H9 (cell line): Measurements from ENCODE around the gene CTIF. TPM values are rescaled to one million over a fixed set of nuclear protein-coding genes. Genes with fewer than 3 reads are reported as not detected.
A peak's percentile ranks its signal among the peaks of the same experiment; 100 is the strongest.

ENCODE experiments used
- DNase-seq: peaks from one replicate; pipeline ENCODE4 v3.0.0-alpha.2; 2017
- H2AFZ ChIP-seq: one replicate; pipeline ENCODE4 v1.6.1; 2013; ENCODE audit warnings: mild to moderate bottlenecking, low read length, control low read depth, moderate library complexity
- H2AK5ac ChIP-seq: 2 replicates; pipeline ENCODE4 v1.6.1; 2013; ENCODE audit warnings: low read length, control low read depth, mixed read lengths; ENCODE audit not compliant: insufficient read length
- H2BK120ac ChIP-seq: one replicate; pipeline ENCODE4 v1.6.1; 2013; ENCODE audit warnings: low read depth, mild to moderate bottlenecking, low read length, control low read depth, inconsistent platforms; ENCODE audit not compliant: poor library complexity, severe bottlenecking
- H2BK12ac ChIP-seq: 2 replicates; pipeline ENCODE4 v1.6.1; 2013; ENCODE audit warnings: low read length, control low read depth, mixed read lengths, low read depth; ENCODE audit not compliant: insufficient read length
- H2BK15ac ChIP-seq: 2 replicates; pipeline ENCODE4 v1.6.1; 2013; ENCODE audit warnings: low read depth, low read length, control low read depth
- H2BK20ac ChIP-seq: one replicate; pipeline ENCODE4 v1.6.1; 2013; ENCODE audit warnings: low read depth, mild to moderate bottlenecking, low read length, control low read depth, inconsistent platforms; ENCODE audit not compliant: poor library complexity, severe bottlenecking
- H2BK5ac ChIP-seq: 2 replicates; pipeline ENCODE4 v1.6.1; 2013; ENCODE audit warnings: low read length, control low read depth, mixed read lengths; ENCODE audit not compliant: insufficient read length
- H3K14ac ChIP-seq: 2 replicates; pipeline ENCODE4 v1.6.1; 2013; ENCODE audit warnings: low read length, control low read depth; ENCODE audit not compliant: insufficient read depth
- H3K18ac ChIP-seq: 2 replicates; pipeline ENCODE4 v1.6.1; 2013; ENCODE audit warnings: low read depth, mild to moderate bottlenecking, mixed read lengths, low read length, control low read depth; ENCODE audit not compliant: insufficient read length
- H3K23ac ChIP-seq: 2 replicates; pipeline ENCODE4 v1.6.1; 2013; ENCODE audit warnings: low read length, control low read depth, mixed read lengths, low read depth; ENCODE audit not compliant: insufficient read length
- H3K23me2 ChIP-seq: 2 replicates; pipeline ENCODE4 v1.6.1; 2013; ENCODE audit warnings: low read depth, mild to moderate bottlenecking, mixed read lengths, low read length, control low read depth; ENCODE audit not compliant: insufficient read length, poor library complexity, severe bottlenecking
- H3K27ac ChIP-seq: 2 replicates; pipeline ENCODE4 v1.5.1; 2013; ENCODE audit warnings: low read length, control low read depth, mixed read lengths, low read depth; ENCODE audit not compliant: insufficient read length
- H3K27me3 ChIP-seq: 2 replicates; pipeline ENCODE4 v1.6.1; 2013; ENCODE audit warnings: low read length, control low read depth, inconsistent platforms; ENCODE audit not compliant: insufficient read depth
- H3K4ac ChIP-seq: 2 replicates; pipeline ENCODE4 v1.6.1; 2013; ENCODE audit warnings: low read depth, mild to moderate bottlenecking, control low read depth, inconsistent platforms, low read length, moderate library complexity
- H3K4me1 ChIP-seq: 2 replicates; pipeline ENCODE4 v1.6.1; 2013; ENCODE audit warnings: low read length, control low read depth, inconsistent platforms; ENCODE audit not compliant: insufficient read depth
- H3K4me2 ChIP-seq: 2 replicates; pipeline ENCODE4 v1.6.1; 2013; ENCODE audit warnings: low read length, control low read depth, mixed read lengths; ENCODE audit not compliant: insufficient read length, insufficient read depth
- H3K56ac ChIP-seq: 2 replicates; pipeline ENCODE4 v1.6.1; 2013; ENCODE audit warnings: low read depth, mild to moderate bottlenecking, mixed read lengths, low read length, control low read depth; ENCODE audit not compliant: insufficient read length
- H3K79me1 ChIP-seq: 2 replicates; pipeline ENCODE4 v1.6.1; 2013; ENCODE audit warnings: low read depth, mild to moderate bottlenecking, moderate library complexity, low read length, control low read depth, inconsistent platforms; ENCODE audit not compliant: insufficient read depth, poor library complexity, severe bottlenecking
- H3K79me2 ChIP-seq: 2 replicates; pipeline ENCODE4 v1.6.1; 2013; ENCODE audit warnings: low read length, control low read depth, inconsistent platforms; ENCODE audit not compliant: insufficient read depth
- H3K9ac ChIP-seq: 2 replicates; pipeline ENCODE4 v1.6.1; 2013; ENCODE audit warnings: low read length, control low read depth, mixed read lengths; ENCODE audit not compliant: insufficient read length; ENCODE audit errors: extremely low read depth
- H3K9me3 ChIP-seq: one replicate; pipeline ENCODE4 v1.6.1; 2013; ENCODE audit warnings: low read depth, low read length, inconsistent platforms; ENCODE audit not compliant: control insufficient read depth
- H3T11ph ChIP-seq: one replicate; pipeline ENCODE4 v1.6.1; 2013; ENCODE audit warnings: mild to moderate bottlenecking, low read length, control low read depth, inconsistent platforms
- H4K20me1 ChIP-seq: one replicate; pipeline ENCODE4 v1.6.1; 2013; ENCODE audit not compliant: control insufficient read depth, insufficient read length, insufficient read depth
- H4K5ac ChIP-seq: 2 replicates; pipeline ENCODE4 v1.6.1; 2013; ENCODE audit warnings: low read depth, mild to moderate bottlenecking, mixed read lengths, low read length, control low read depth; ENCODE audit not compliant: insufficient read length
- H4K8ac ChIP-seq: replicated peaks from 2 replicates; pipeline ENCODE4 v1.6.1; 2013; ENCODE audit warnings: low read length, control low read depth, mixed read lengths, low read depth; ENCODE audit not compliant: insufficient read length
- H4K91ac ChIP-seq: 2 replicates; pipeline ENCODE4 v1.6.1; 2013; ENCODE audit warnings: low read depth, mild to moderate bottlenecking, moderate library complexity, mixed read lengths, low read length, control low read depth; ENCODE audit not compliant: insufficient read length
- H3K27ac Mint-ChIP-seq, 3 experiments: 2 replicates in 2 of 3; 3 replicates in 1 of 3; pipeline ENCODE4 v1.8.0; 2020 to 2021; ENCODE audit warnings: mixed read lengths in 3 of 3, mild to moderate bottlenecking in 1 of 3, moderate library complexity in 1 of 3
- H3K27me3 Mint-ChIP-seq: 2 replicates; pipeline ENCODE4 v1.8.0; 2021; ENCODE audit warnings: low read depth, mild to moderate bottlenecking, moderate library complexity, mixed read lengths
- H3K36me3 Mint-ChIP-seq, 3 experiments: 2 replicates in 2 of 3; 3 replicates in 1 of 3; pipeline ENCODE4 v1.8.0; 2020 to 2021; ENCODE audit warnings: low read depth in 3 of 3, mixed read lengths in 3 of 3; ENCODE audit not compliant: insufficient read depth in 1 of 3
- H3K4me1 Mint-ChIP-seq, 2 experiments: 2 replicates each; pipeline ENCODE4 v1.8.0; 2020; ENCODE audit warnings: mixed read lengths in 2 of 2
- H3K4me3 Mint-ChIP-seq, 2 experiments: 2 replicates in 1 of 2; 3 replicates in 1 of 2; pipeline ENCODE4 v1.8.0; 2020 to 2021; ENCODE audit warnings: mild to moderate bottlenecking in 2 of 2, mixed read lengths in 2 of 2, moderate library complexity in 1 of 2
- H3K9me3 Mint-ChIP-seq, 2 experiments: 2 replicates in 1 of 2; 3 replicates in 1 of 2; pipeline ENCODE4 v1.8.0; 2020; ENCODE audit warnings: mild to moderate bottlenecking in 2 of 2, mixed read lengths in 2 of 2, moderate library complexity in 1 of 2
- WGBS: extraction: QIAGEN DNeasy Blood & Tissue Kit; methylation state at CpG from one replicate; pipeline ENCODE4 v1.1.7; 2013; ENCODE audit warnings: missing lambda C conversion rate, low lambda C conversion rate, mixed read lengths; ENCODE audit not compliant: insufficient read length; ENCODE audit errors: extremely low coverage; 5-methylcytosine and 5-hydroxymethylcytosine counted together
- total RNA-seq: library from RNA; stranded (reverse); gene quantifications from 2 replicates; pipeline ENCODE4 v1.2.1, GENCODE V29; 2021
- TF ChIP-seq, protein P1 (sequence below): fragments of 200-600 bp; sonication (generic); conservative IDR thresholded peaks from 3 replicates; pipeline ENCODE4 v1.8.0; 2021; ENCODE audit warnings: antibody characterized with exemption, mild to moderate bottlenecking

CTIF gene
- total RNA-seq, 1 experiment from 2014 or later, result 15.8 TPM

DNA sequence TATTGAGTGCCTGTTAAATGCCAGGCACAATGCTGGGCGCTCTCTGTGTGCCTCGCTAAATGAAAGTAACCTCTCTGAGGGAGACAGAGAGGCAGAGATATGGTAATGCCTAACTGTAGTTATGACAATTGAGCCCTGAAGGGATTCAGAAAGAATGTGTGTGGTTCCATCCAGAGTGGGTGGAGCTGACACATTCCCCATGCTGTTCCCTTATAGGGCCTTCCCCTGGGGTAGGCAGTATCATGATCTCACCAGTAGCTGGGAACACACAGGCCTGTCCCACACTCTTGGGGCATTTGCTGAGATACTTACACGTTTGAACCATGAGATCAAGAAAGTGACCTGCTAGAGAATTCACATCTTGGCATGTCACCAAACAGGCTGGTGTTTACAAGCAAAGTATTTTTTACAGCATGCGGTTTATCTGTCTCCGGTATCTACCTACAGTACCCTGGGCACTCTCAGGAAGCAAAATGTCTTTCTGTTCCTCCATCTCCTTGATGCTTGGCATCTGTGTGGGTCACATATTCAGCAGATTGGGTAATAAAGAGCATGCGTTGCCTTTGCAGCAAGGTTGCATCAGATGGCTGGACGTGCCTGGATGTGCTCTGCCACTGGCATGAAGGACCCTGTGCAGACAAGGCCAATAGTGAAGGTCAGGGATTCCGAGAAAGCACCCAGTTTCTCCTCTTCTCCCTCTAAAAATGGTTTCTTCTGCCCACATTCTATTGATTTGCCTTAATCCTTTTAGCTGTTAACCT lies 9.4 kb downstream of the CTIF start:
- Histone ChIP-seq H3K27ac (peak overlapping the region; percentile 22), H2BK20ac (no peak overlapping the region), H4K5ac (no peak overlapping the region), H3K23ac (no peak overlapping the region), H3K4ac (no peak overlapping the region; the same call in 1 of the 2 replicates), H3K23me2 (no peaks in the 10 kb centered on the region), H2BK120ac (no peak overlapping the region), H3K9me3 (no peaks in the 10 kb centered on the region), H2AK5ac (no peak overlapping the region), H3K79me1 (peaks cover 4% of the 10 kb centered on the region), H4K20me1 (no peaks in the 10 kb centered on the region), H3K27me3 (no peaks in the 10 kb centered on the region), H3K9ac (no peak overlapping the region), H3K4me1 (peaks cover 26% of the 10 kb centered on the region; the same call in 1 of the 2 replicates), H3K18ac (peak overlapping the region; percentile 50), H3K56ac (no peak overlapping the region), H4K91ac (peak overlapping the region; percentile 12), H2AFZ (no peak overlapping the region), H3T11ph (no peak overlapping the region), H3K79me2 (no peaks in the 10 kb centered on the region), H3K4me2 (no peak overlapping the region), H3K14ac (peak overlapping the region; percentile 26; the same call in 1 of the 2 replicates), H2BK15ac (no peak overlapping the region), H2BK5ac (no peak overlapping the region), H4K8ac (no peak overlapping the region), H2BK12ac (no peak overlapping the region)
- Mint-ChIP-seq H3K4me3 (no peak overlapping the region), H3K27me3 (peaks cover 31% of the 10 kb centered on the region), H3K4me1 (peaks cover 61 to 62% of the 10 kb centered on the region in 2 experiments), H3K36me3 (peaks cover 3 to 11% (median 4%) of the 10 kb centered on the region in 3 experiments; a peak in 5 of 7 replicates), H3K27ac (peak overlapping the region in 1 of 3 experiments; percentile 68; a peak in 1 of 7 replicates), H3K9me3 (no peaks in the 10 kb centered on the region)
- WGBS, result no CpG with 5 or more reads among the region's 8 CpGs
- TF ChIP-seq, protein P1, sequence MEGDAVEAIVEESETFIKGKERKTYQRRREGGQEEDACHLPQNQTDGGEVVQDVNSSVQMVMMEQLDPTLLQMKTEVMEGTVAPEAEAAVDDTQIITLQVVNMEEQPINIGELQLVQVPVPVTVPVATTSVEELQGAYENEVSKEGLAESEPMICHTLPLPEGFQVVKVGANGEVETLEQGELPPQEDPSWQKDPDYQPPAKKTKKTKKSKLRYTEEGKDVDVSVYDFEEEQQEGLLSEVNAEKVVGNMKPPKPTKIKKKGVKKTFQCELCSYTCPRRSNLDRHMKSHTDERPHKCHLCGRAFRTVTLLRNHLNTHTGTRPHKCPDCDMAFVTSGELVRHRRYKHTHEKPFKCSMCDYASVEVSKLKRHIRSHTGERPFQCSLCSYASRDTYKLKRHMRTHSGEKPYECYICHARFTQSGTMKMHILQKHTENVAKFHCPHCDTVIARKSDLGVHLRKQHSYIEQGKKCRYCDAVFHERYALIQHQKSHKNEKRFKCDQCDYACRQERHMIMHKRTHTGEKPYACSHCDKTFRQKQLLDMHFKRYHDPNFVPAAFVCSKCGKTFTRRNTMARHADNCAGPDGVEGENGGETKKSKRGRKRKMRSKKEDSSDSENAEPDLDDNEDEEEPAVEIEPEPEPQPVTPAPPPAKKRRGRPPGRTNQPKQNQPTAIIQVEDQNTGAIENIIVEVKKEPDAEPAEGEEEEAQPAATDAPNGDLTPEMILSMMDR, result no peak
- DNase-seq, result peak; percentile 60
